MM.1S (cell line): Measurements from ENCODE around the gene TANC1.

Source experiments
- CTCF ChIP-seq: fragments of 300-600 bp; sonication (generic); IDR thresholded peaks from 2 replicates; pipeline ENCODE4 v1.5.1; 2016; ENCODE audit warnings: antibody characterized with exemption, low read length, mixed read lengths
- EZH2 ChIP-seq: fragments of 300-600 bp; sonication (generic); optimal IDR thresholded peaks from 2 replicates; pipeline ENCODE3; 2017; ENCODE audit warnings: low read depth, mild to moderate bottlenecking, antibody characterized with exemption, low read length, mixed read lengths

DNA sequence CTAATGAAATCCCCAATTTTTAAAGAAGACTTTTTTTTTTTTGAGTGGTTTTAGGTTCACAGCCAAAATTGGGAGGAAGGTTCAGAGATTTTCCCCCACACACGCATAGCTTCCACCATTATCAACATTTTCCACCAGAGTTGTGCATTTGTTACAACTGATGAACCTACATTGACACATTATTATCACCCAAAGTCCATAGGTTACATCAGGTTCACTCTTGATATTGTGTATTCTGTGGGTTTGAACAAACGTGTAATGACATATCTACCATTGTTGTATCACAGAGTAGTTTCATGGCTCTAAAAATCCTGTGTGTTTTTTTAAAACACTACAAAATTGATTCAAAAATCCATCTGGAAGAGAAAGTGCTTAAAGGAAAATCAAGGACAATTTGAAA lies 101.8 kb downstream of the TANC1 start:
- TF ChIP-seq CTCF (no peak), EZH2 (no peak)
